ENCODE measurements around the gene CLCN6.

The CLCN6 gene

GRCh38 chr1:11805422-11806306, at the start of gene CLCN6, which contains the start of gene MTHFR:
TSS of gene CLCN6 (plus strand) at chr1:11806191. CDS start at chr1:11806263, 72 bp downstream.
TSS of gene MTHFR (minus strand) at chr1:11805964. CDS start at chr1:11803116, 2,848 bp downstream.
- peak; percentile 97 for DNase-seq (ENCODE audit: low spot score)

- DNase-seq (ENCODE audit: low spot score) = no peak
Observed at GRCh38 chr1:11757047-11757446, 48.9 kb upstream of the CLCN6 start.

- DNase-seq (ENCODE audit: low spot score) = no peak
Observed at GRCh38 chr1:11759791-11760190, 46.2 kb upstream of the CLCN6 start.

- no peak for DNase-seq (ENCODE audit: low spot score)
Observed at GRCh38 chr1:11761285-11761684, 44.7 kb upstream of the CLCN6 start.

- DNase-seq (ENCODE audit: low spot score) = no peak
Observed at GRCh38 chr1:11761988-11762406, 44.0 kb upstream of the CLCN6 start, which contains the start of gene C1orf167. TSS of gene C1orf167 (plus strand) at chr1:11762193. CDS start at chr1:11764401, 2,208 bp downstream.

GRCh38 chr1:11764115-11764514, 41.9 kb upstream of the CLCN6 start:
- no peak for DNase-seq (ENCODE audit: low spot score)

GRCh38 chr1:11764519-11764918, 41.5 kb upstream of the CLCN6 start:
- DNase-seq (ENCODE audit: low spot score) = no peak

GRCh38 chr1:11765661-11766428, 40.1 kb upstream of the CLCN6 start:
- DNase-seq (ENCODE audit: low spot score) = no peak

GRCh38 chr1:11766429-11766776, 39.6 kb upstream of the CLCN6 start:
- no peak for DNase-seq (ENCODE audit: low spot score)

GRCh38 chr1:11767922-11768704, 37.9 kb upstream of the CLCN6 start:
- DNase-seq (ENCODE audit: low spot score) = no peak

- DNase-seq (ENCODE audit: low spot score) = no peak
Observed at GRCh38 chr1:11768821-11769220, 37.2 kb upstream of the CLCN6 start.

- DNase-seq (ENCODE audit: low spot score) = no peak
Observed at GRCh38 chr1:11769274-11769673, 36.7 kb upstream of the CLCN6 start.

GRCh38 chr1:11770011-11770410, 36.0 kb upstream of the CLCN6 start:
- no peak for DNase-seq (ENCODE audit: low spot score)

- DNase-seq (ENCODE audit: low spot score) = no peak
Observed at GRCh38 chr1:11771481-11772043, 34.4 kb upstream of the CLCN6 start.

GRCh38 chr1:11772458-11772857, 33.5 kb upstream of the CLCN6 start:
- no peak for DNase-seq (ENCODE audit: low spot score)

GRCh38 chr1:11774753-11775152, 31.2 kb upstream of the CLCN6 start:
- no peak for DNase-seq (ENCODE audit: low spot score)

GRCh38 chr1:11777658-11778322, 28.2 kb upstream of the CLCN6 start:
- no peak for DNase-seq (ENCODE audit: low spot score)

- DNase-seq (ENCODE audit: low spot score) = no peak
Observed at GRCh38 chr1:11778336-11778735, 27.7 kb upstream of the CLCN6 start.

- DNase-seq (ENCODE audit: low spot score) = no peak
Observed at GRCh38 chr1:11778844-11779623, 27.0 kb upstream of the CLCN6 start.

- DNase-seq (ENCODE audit: low spot score) = no peak
Observed at GRCh38 chr1:11779715-11780379, 26.1 kb upstream of the CLCN6 start.
